ENCODE measurements around the gene METAP1D.
"Not testable (repeated sequence)": the region's sequence is repeated elsewhere in the genome, so short reads cannot be mapped to it uniquely, and the experiment has no call there.

Gene METAP1D

GRCh38 chr2:172052000-172052983, 52.5 kb downstream of the METAP1D start:
- Histone ChIP-seq H3K4me1 (ENCODE audit: insufficient read depth, low read length) (no peaks in the 10 kb centered on the region), H3K9ac (ENCODE audit: low read depth, low read length) (no peak overlapping the region), H3K27me3 (ENCODE audit: insufficient read depth, low read length) (no peaks in the 10 kb centered on the region), H3K36me3 (ENCODE audit: insufficient read depth, low read depth, low read length) (no peaks in the 10 kb centered on the region), H3K4me3 (ENCODE audit: low read length) (no peak overlapping the region), H3K9me3 (ENCODE audit: insufficient read depth, low read depth, low read length) (no peaks in the 10 kb centered on the region), H3K27ac (ENCODE audit: low read length) (no peak overlapping the region)

GRCh38 chr2:172053486-172053885, 53.7 kb downstream of the METAP1D start:
- H3K9me3 ChIP-seq (ENCODE audit: insufficient read depth, low read depth, low read length): no peaks in the 10 kb centered on the region
- H3K4me1 ChIP-seq (ENCODE audit: insufficient read depth, low read length): no peaks in the 10 kb centered on the region
- H3K36me3 ChIP-seq (ENCODE audit: insufficient read depth, low read depth, low read length): no peaks in the 10 kb centered on the region
- H3K4me3 ChIP-seq (ENCODE audit: low read length): no peak overlapping the region
- no peaks in the 10 kb centered on the region for H3K27me3 ChIP-seq (ENCODE audit: insufficient read depth, low read length)
- H3K27ac ChIP-seq (ENCODE audit: low read length): no peak overlapping the region
- no peak overlapping the region for H3K9ac ChIP-seq (ENCODE audit: low read depth, low read length)

- no peak overlapping the region for H3K27ac ChIP-seq (ENCODE audit: low read length)
- H3K27me3 ChIP-seq (ENCODE audit: insufficient read depth, low read length): no peaks in the 10 kb centered on the region
- no peaks in the 10 kb centered on the region for H3K36me3 ChIP-seq (ENCODE audit: insufficient read depth, low read depth, low read length)
- H3K4me3 ChIP-seq (ENCODE audit: low read length): no peak overlapping the region
- no peaks in the 10 kb centered on the region for H3K4me1 ChIP-seq (ENCODE audit: insufficient read depth, low read length)
- H3K9me3 ChIP-seq (ENCODE audit: insufficient read depth, low read depth, low read length): no peaks in the 10 kb centered on the region
- no peak overlapping the region for H3K9ac ChIP-seq (ENCODE audit: low read depth, low read length)
These were observed 56.5 kb downstream of the METAP1D start for GRCh38 chr2:172056293-172056692.

- no peaks in the 10 kb centered on the region for H3K27me3 ChIP-seq (ENCODE audit: insufficient read depth, low read length)
- H3K36me3 ChIP-seq (ENCODE audit: insufficient read depth, low read depth, low read length): no peaks in the 10 kb centered on the region
- H3K9me3 ChIP-seq (ENCODE audit: insufficient read depth, low read depth, low read length): no peaks in the 10 kb centered on the region
- H3K27ac ChIP-seq (ENCODE audit: low read length): no peak overlapping the region
- H3K4me3 ChIP-seq (ENCODE audit: low read length): no peak overlapping the region
- H3K9ac ChIP-seq (ENCODE audit: low read depth, low read length): no peak overlapping the region
- no peaks in the 10 kb centered on the region for H3K4me1 ChIP-seq (ENCODE audit: insufficient read depth, low read length)
These were observed 58.9 kb downstream of the METAP1D start for GRCh38 chr2:172058660-172059059.

- not testable (repeated sequence) for H3K4me1 ChIP-seq (ENCODE audit: insufficient read depth, low read length); H3K4me3 ChIP-seq (ENCODE audit: low read length); H3K9me3 ChIP-seq (ENCODE audit: insufficient read depth, low read depth, low read length); H3K27me3 ChIP-seq (ENCODE audit: insufficient read depth, low read length); H3K27ac ChIP-seq (ENCODE audit: low read length); H3K9ac ChIP-seq (ENCODE audit: low read depth, low read length); H3K36me3 ChIP-seq (ENCODE audit: insufficient read depth, low read depth, low read length)
These were observed 60.4 kb downstream of the METAP1D start for GRCh38 chr2:172060118-172060517.

GRCh38 chr2:172062402-172063004, 62.8 kb downstream of the METAP1D start:
- H3K27me3 ChIP-seq (ENCODE audit: insufficient read depth, low read length): no peaks in the 10 kb centered on the region

GRCh38 chr2:172063446-172063845, 63.7 kb downstream of the METAP1D start:
- Histone ChIP-seq H3K4me3 (ENCODE audit: low read length) (no peak overlapping the region), H3K9ac (ENCODE audit: low read depth, low read length) (no peak overlapping the region), H3K4me1 (ENCODE audit: insufficient read depth, low read length) (no peaks in the 10 kb centered on the region), H3K9me3 (ENCODE audit: insufficient read depth, low read depth, low read length) (no peaks in the 10 kb centered on the region), H3K27me3 (ENCODE audit: insufficient read depth, low read length) (no peaks in the 10 kb centered on the region), H3K27ac (ENCODE audit: low read length) (no peak overlapping the region), H3K36me3 (ENCODE audit: insufficient read depth, low read depth, low read length) (no peaks in the 10 kb centered on the region)

More at GRCh38 chr2:172062402-172063004, 62.8 kb downstream of the METAP1D start:
- Histone ChIP-seq H3K27ac (ENCODE audit: low read length) (no peak overlapping the region), H3K9me3 (ENCODE audit: insufficient read depth, low read depth, low read length) (no peaks in the 10 kb centered on the region), H3K4me1 (ENCODE audit: insufficient read depth, low read length) (no peaks in the 10 kb centered on the region), H3K9ac (ENCODE audit: low read depth, low read length) (no peak overlapping the region), H3K4me3 (ENCODE audit: low read length) (no peak overlapping the region), H3K36me3 (ENCODE audit: insufficient read depth, low read depth, low read length) (no peaks in the 10 kb centered on the region)

GRCh38 chr2:172065111-172065510, 65.4 kb downstream of the METAP1D start:
- Histone ChIP-seq H3K9ac (ENCODE audit: low read depth, low read length) (no peak overlapping the region), H3K9me3 (ENCODE audit: insufficient read depth, low read depth, low read length) (no peaks in the 10 kb centered on the region), H3K36me3 (ENCODE audit: insufficient read depth, low read depth, low read length) (no peaks in the 10 kb centered on the region), H3K27me3 (ENCODE audit: insufficient read depth, low read length) (no peaks in the 10 kb centered on the region), H3K4me3 (ENCODE audit: low read length) (no peak overlapping the region), H3K4me1 (ENCODE audit: insufficient read depth, low read length) (no peaks in the 10 kb centered on the region), H3K27ac (ENCODE audit: low read length) (no peak overlapping the region)

GRCh38 chr2:172066394-172066886, 66.7 kb downstream of the METAP1D start:
- H3K9ac ChIP-seq (ENCODE audit: low read depth, low read length): no peak overlapping the region

GRCh38 chr2:172067905-172068304, 68.2 kb downstream of the METAP1D start:
- not testable (repeated sequence) for H3K27ac ChIP-seq (ENCODE audit: low read length); H3K9me3 ChIP-seq (ENCODE audit: insufficient read depth, low read depth, low read length); H3K36me3 ChIP-seq (ENCODE audit: insufficient read depth, low read depth, low read length); H3K4me3 ChIP-seq (ENCODE audit: low read length); H3K4me1 ChIP-seq (ENCODE audit: insufficient read depth, low read length); H3K9ac ChIP-seq (ENCODE audit: low read depth, low read length); H3K27me3 ChIP-seq (ENCODE audit: insufficient read depth, low read length)

More at GRCh38 chr2:172066394-172066886, 66.7 kb downstream of the METAP1D start:
- Histone ChIP-seq H3K27ac (ENCODE audit: low read length) (no peak overlapping the region), H3K4me1 (ENCODE audit: insufficient read depth, low read length) (no peaks in the 10 kb centered on the region), H3K36me3 (ENCODE audit: insufficient read depth, low read depth, low read length) (no peaks in the 10 kb centered on the region), H3K27me3 (ENCODE audit: insufficient read depth, low read length) (no peaks in the 10 kb centered on the region), H3K4me3 (ENCODE audit: low read length) (no peak overlapping the region), H3K9me3 (ENCODE audit: insufficient read depth, low read depth, low read length) (no peaks in the 10 kb centered on the region)

- H3K9ac ChIP-seq (ENCODE audit: low read depth, low read length): no peak overlapping the region
- no peaks in the 10 kb centered on the region for H3K9me3 ChIP-seq (ENCODE audit: insufficient read depth, low read depth, low read length)
- no peaks in the 10 kb centered on the region for H3K36me3 ChIP-seq (ENCODE audit: insufficient read depth, low read depth, low read length)
- no peak overlapping the region for H3K27ac ChIP-seq (ENCODE audit: low read length)
- H3K4me1 ChIP-seq (ENCODE audit: insufficient read depth, low read length): no peaks in the 10 kb centered on the region
- peaks cover 12% of the 10 kb centered on the region for H3K27me3 ChIP-seq (ENCODE audit: insufficient read depth, low read length)
- H3K4me3 ChIP-seq (ENCODE audit: low read length): no peak overlapping the region
These were observed 71.2 kb downstream of the METAP1D start for GRCh38 chr2:172070936-172071335.

GRCh38 chr2:172072303-172072702, 72.5 kb downstream of the METAP1D start:
- Histone ChIP-seq H3K4me1 (ENCODE audit: insufficient read depth, low read length) (no peaks in the 10 kb centered on the region), H3K36me3 (ENCODE audit: insufficient read depth, low read depth, low read length) (no peaks in the 10 kb centered on the region), H3K27ac (ENCODE audit: low read length) (no peak overlapping the region), H3K27me3 (ENCODE audit: insufficient read depth, low read length) (peaks cover 23% of the 10 kb centered on the region), H3K4me3 (ENCODE audit: low read length) (no peak overlapping the region), H3K9me3 (ENCODE audit: insufficient read depth, low read depth, low read length) (no peaks in the 10 kb centered on the region), H3K9ac (ENCODE audit: low read depth, low read length) (no peak overlapping the region)
